GM21528 (cell line): ENCODE results near the gene KAT14.
"Not testable (repeated sequence)": the region's sequence is repeated elsewhere in the genome, so short reads cannot be mapped to it uniquely, and the experiment has no call there.

Experiments used
- ATAC-seq: cut with Tn5 transposase; IDR thresholded peaks from one replicate; pipeline ENCODE4 v1.9.1; 2021; ENCODE audit warnings: mild to moderate bottlenecking, moderate library complexity; ENCODE audit not compliant: unreplicated experiment, low FRiP score

Gene KAT14

GRCh38 chr20:18144541-18145099 lies 7.0 kb downstream of the KAT14 start:
- ATAC-seq = no peak

DNA sequence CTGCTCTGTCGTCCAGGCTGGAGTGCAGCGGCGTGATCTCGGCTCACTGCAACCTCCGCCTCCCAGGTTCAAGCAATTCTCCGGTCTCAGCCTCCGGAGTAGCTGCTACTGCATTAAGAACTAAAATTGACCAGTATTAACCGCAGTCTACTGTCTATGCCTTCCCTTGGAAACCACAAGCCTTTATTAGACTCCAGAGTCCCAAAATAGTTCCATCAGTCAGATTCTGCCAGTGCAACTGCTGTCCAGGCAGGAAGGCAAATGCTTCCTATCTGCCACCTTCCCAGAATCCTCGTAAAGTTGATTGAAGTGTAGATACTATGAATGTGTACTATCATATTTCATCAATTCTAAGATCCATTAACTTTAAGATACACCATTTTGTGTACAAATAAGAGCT lies 16.7 kb downstream of the KAT14 start:
- no peak for ATAC-seq

DNA sequence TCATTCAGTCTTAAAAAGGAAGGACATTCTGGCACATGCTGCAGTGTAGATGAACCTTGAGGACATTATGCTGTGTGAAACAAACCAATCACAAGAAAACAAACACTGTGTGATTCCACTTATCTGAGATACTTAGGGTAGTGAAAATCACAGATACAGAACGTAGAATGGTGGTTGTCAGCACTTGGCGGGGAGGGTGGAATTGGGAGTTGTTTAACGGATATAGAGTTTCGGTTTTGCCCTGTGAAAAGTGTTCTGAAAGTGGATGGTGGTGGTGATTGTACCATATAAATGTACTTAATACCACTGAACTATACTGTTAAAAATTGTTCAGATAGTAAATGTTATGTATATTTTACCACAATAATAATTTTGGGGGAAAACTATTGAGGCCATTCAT lies 18.4 kb downstream of the KAT14 start:
- no peak for ATAC-seq

GRCh38 chr20:18164356-18164755 lies 26.7 kb downstream of the KAT14 start:
- no peak for ATAC-seq

DNA sequence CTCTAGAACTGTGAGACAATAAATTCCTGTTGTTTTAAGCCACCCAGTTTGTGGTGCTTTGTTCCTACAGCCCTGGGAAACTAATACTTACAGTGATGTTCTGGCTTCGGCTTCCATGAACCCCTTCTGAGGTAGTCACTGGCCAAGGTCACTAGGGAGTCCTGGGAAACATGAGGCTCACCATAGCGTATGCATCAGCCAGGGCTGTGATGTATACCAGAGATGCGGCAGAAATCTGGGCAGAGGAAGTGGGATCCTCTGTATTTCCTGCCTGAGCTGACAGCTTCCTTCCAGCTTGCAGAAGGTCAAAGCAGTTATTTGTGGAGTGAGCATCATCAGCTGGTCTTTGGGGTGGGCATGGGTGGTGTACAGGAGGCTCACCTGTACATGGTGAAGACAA lies 27.9 kb downstream of the KAT14 start:
- no peak for ATAC-seq

GRCh38 chr20:18166241-18166881 lies 28.7 kb downstream of the KAT14 start:
- no peak for ATAC-seq

DNA sequence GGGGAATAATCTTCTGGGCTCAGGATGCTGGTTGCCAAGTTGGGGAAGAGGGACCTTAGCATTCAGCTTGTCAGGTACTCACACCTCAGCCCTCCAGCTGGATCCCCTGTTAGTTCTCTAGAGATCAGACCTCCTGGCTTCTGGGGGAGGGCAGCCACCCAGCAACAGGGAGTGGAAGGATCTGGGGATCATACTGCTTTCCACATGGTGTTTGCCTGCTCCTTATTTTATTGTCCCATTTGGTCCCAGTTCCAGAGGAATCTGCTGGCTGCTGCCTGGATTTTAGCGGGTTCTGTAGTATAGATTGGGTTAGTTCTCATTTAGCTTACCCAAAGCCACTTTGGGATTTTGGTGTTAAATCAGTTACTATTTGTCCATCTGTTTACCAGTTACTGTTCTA lies 29.3 kb downstream of the KAT14 start:
- ATAC-seq = no peak

DNA sequence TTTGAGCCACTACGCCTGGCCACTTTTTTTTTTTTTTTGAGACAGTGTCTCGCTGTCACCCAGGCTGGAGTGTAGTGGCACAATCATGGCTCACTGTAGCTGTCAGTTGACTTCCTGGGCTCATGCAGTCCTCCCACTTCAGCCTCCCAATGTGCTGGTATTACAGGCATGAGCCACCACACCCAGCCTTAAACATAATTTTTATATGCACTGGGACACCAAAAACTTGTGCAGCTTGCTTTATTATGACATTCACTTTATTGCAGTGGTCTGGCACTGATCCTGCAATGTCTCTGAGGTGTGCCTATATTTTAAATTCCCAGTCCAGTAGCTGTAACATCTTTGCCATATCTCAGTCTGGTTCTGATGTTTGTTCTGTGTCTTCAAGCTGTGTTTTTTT lies 34.7 kb downstream of the KAT14 start:
- ATAC-seq = no peak

GRCh38 chr20:18174906-18175683 lies 37.4 kb downstream of the KAT14 start:
- ATAC-seq = no peak

GRCh38 chr20:18176318-18176785 lies 38.7 kb downstream of the KAT14 start:
- no peak for ATAC-seq

- ATAC-seq = not testable (repeated sequence)
These were observed 42.7 kb downstream of the KAT14 start for GRCh38 chr20:18180366-18180765.

GRCh38 chr20:18180815-18181214 lies 43.2 kb downstream of the KAT14 start:
- no peak for ATAC-seq

DNA sequence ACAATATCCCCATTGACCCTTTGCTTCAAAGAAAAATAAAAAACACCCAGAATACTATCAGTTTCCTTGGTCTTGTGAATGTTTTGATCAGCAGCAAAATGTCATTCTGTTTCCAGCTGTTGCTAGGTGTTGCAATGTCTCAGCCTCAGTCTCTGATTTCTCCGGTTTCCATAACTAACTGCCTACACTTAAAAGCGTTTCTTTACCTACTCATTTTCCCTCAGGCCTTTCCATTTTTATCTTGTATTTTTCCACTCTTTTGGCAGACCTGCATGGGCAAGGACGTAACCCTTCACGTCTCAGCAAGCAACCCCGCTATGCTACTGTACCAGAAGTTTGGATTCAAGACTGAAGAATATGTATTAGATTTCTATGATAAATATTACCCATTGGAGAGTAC lies 49.4 kb downstream of the KAT14 start:
- no peak for ATAC-seq

DNA sequence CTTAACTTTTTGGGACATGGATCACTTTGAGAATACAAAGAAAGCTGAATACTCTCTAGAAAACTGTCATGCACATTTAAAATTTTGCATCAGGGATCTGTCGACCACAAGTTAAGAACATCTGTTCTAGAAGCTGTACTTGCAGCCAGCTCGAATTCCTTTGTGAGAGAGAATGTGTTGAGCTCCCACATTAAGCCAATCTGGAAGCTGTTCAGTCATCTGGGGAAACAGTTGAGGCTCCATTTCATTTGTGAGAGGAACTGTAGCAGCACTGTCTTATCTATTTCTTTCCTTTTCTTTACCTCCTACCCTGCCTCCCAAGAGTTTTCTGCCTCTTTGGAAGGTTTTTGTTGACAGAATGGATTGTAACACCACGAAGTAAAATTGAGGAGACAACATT lies 50.8 kb downstream of the KAT14 start:
- no peak for ATAC-seq

DNA sequence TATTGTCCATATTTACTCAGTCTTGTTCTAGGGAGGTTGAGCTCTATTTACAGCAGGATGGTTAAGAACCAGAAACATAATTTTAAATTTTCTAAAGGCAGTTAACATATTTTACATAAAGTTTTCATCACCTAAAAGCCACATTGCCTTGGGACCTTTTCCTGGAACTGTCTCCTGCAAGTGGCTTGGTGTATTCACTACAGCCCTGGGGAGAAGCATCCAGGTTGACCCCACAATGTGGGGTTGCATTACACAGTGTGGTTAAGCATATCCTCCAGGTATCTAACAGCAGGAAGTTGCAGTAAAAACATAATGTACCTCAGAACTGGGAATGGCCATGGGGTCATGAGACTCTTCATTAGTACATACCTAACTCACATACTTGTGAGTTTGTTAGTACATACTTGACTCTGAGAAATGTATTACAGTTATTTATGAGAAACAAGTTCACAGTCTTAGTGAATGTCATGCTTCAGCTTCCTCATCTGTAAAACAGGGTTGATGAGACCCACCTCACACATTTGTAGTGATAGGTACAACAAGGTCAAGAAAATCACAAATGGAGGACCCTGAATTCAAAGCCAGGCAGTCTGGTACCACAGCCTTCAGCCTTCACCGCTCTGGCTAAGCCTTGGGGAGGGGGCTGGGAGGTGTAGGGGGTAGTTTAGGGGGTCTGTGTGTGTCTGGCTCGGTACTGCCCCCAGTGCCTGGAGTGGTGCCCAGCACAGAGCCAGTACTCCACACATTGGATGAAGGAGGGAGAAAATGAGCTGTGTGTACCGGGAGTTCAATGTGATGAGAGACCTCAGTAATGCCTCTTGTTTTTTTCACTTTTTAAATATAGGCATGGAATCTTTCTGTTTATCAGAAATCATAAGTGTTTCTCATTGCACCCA lies 52.9 kb downstream of the KAT14 start:
- no peak for ATAC-seq

DNA sequence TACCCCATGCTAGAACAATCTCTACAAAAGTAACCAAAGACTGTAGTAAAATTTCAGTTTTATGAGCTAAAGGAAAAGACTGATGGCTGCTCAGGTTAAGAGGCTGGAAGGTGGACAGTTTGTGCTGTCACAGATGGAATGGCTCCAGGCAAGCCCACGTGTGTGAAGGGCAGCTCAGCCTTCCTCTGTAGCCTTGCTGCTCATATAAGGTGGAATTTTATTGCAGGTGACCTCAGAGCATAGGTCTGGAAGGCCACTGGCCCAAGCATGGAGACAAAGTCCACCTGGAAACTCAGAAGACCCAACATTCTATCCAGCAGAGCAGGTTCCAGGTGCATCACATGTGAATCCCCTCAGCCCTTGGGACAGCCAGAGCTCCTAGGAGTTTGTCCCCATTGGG lies 53.6 kb downstream of the KAT14 start:
- ATAC-seq = no peak

DNA sequence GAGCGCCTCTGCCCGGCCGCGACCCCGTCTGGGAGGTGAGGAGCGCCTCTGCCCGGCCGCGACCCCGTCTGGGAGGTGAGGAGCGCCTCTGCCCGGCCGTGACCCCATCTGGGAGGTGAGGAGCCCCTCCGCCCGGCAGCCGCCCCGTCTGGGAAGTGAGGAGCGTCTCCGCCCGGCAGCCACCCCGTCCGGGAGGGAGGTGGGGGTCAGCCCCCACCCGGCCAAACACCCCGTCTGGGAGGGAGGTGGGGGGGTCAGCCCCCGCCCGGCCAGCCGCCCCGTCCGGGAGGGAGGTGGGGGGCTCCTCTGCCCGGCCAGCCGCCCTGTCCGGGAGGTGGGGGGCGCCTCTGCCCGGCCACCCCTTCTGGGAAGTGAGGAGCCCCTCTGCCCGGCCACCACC lies 56.8 kb downstream of the KAT14 start:
- not testable (repeated sequence) for ATAC-seq

- ATAC-seq = no peak
These were observed 58.3 kb downstream of the KAT14 start for GRCh38 chr20:18195931-18196330.

- ATAC-seq = no peak
These were observed 59.9 kb downstream of the KAT14 start for GRCh38 chr20:18197382-18198070.

- ATAC-seq = no peak
These were observed 65.3 kb downstream of the KAT14 start for GRCh38 chr20:18202966-18203365.
